K562 (cell line): Measurements from ENCODE around the gene SPIRE1. TPM values are rescaled to one million over a fixed set of nuclear protein-coding genes. Genes with fewer than 3 reads are reported as not detected.

Source experiments
- ATAC-seq: fragments of 200-7000 bp; cut with Tn5 transposase; 3 replicates; pipeline ENCODE4 v1.9.1; 2020; ENCODE audit warnings: moderate library complexity
- BruUV-seq: library from RNA; stranded (reverse); fragments of 400-500 nt; replicated peaks from 2 replicates; lab custom pipeline; 2021; lab: Mats Ljungman, UMichigan
- CTCF ChIA-PET: fragments of 300-600 bp; formaldehyde crosslinking; extraction: SDS; loops from one replicate; lab custom pipeline; 2021; ENCODE audit warnings: low intra/inter-chr PET ratio; lab: Yijun Ruan, JAX
- POLR2A ChIA-PET: fragments of 300-600, 350-650 bp; sonication (Branson Sonifier 250); formaldehyde crosslinking; extraction: SDS; loops from one replicate; lab custom pipeline; 2021; ENCODE audit warnings: antibody characterized with exemption, inconsistent platforms; lab: Yijun Ruan, JAX
- DNase-seq, 4 experiments: peaks; one replicate each; pipeline versions ENCODE4 v3.0.0 to v3.0.0-alpha.2; 2011 to 2018; ENCODE audit warnings: low spot score in 3 of 4, mixed read lengths in 3 of 4; ENCODE audit errors: extremely low read depth in 1 of 4
- FAIRE-seq: peaks from 2 replicates; lab custom pipeline; 2011; peaks lifted over from hg19 to GRCh38; lab: Jason Lieb, UNC
- H2AFZ ChIP-seq: 2 replicates; pipeline ENCODE4 v1.6.0; 2011; ENCODE audit warnings: low read depth, low read length, control low read depth, inconsistent platforms
- H3K27ac ChIP-seq: fragments of 200-600 bp; 3 replicates; pipeline ENCODE4 v1.8.0; 2011; ENCODE audit warnings: low read depth, mild to moderate bottlenecking, control low read depth, inconsistent platforms, low read length, moderate library complexity, mixed read lengths; ENCODE audit errors: extremely low read depth
- H3K27me3 ChIP-seq, 2 experiments: fragments of 300-600 bp in 1 of 2; 2 replicates in 1 of 2; 3 replicates in 1 of 2; pipeline versions ENCODE4 v1.6.0 to v1.8.0; 2011; ENCODE audit warnings: inconsistent platforms in 2 of 2, low read length in 2 of 2, mild to moderate bottlenecking in 1 of 2, mixed read lengths in 1 of 2, moderate library complexity in 1 of 2; ENCODE audit not compliant: control insufficient read depth in 2 of 2, insufficient read depth in 2 of 2
- H3K36me3 ChIP-seq: fragments of 300-600 bp; 3 replicates; pipeline ENCODE4 v1.8.0; 2011; ENCODE audit warnings: mild to moderate bottlenecking, low read length, inconsistent platforms; ENCODE audit not compliant: control insufficient read depth, insufficient read depth
- H3K4me1 ChIP-seq, 2 experiments: fragments of 200-600 bp in 1 of 2; replicated peaks in 1 of 2; 2 replicates in 1 of 2; 3 replicates in 1 of 2; pipeline versions ENCODE4 v1.5.1 to v1.8.0; 2011; ENCODE audit warnings: inconsistent platforms in 2 of 2, low read length in 2 of 2, mild to moderate bottlenecking in 1 of 2, mixed read lengths in 1 of 2, moderate library complexity in 1 of 2; ENCODE audit not compliant: control insufficient read depth in 2 of 2, insufficient read depth in 2 of 2
- H3K4me2 ChIP-seq: 2 replicates; pipeline ENCODE4 v1.6.1; 2011; ENCODE audit warnings: low read length, control low read depth, inconsistent platforms, mixed read lengths; ENCODE audit not compliant: insufficient read depth
- H3K4me3 ChIP-seq: fragments of 200-600 bp; sonication (generic), shearing (Covaris generic); 2 replicates; pipeline ENCODE4 v1.5.1; 2016; ENCODE audit warnings: control low read depth, inconsistent platforms
- H3K79me2 ChIP-seq: fragments of 200-600 bp; 3 replicates; pipeline ENCODE4 v1.8.0; 2011; ENCODE audit warnings: low read length, inconsistent platforms; ENCODE audit not compliant: control insufficient read depth, insufficient read depth
- H3K9ac ChIP-seq, 2 experiments: 2 replicates each; pipeline versions ENCODE4 v1.6.0 to v1.6.1; 2011; ENCODE audit warnings: low read depth in 2 of 2, low read length in 2 of 2, control low read depth in 1 of 2, inconsistent platforms in 1 of 2, mild to moderate bottlenecking in 1 of 2, mixed read lengths in 1 of 2; ENCODE audit not compliant: insufficient read depth in 1 of 2
- H3K9me1 ChIP-seq: one replicate; pipeline ENCODE4 v1.6.0; 2011; ENCODE audit warnings: inconsistent platforms, mild to moderate bottlenecking, low read length, moderate library complexity; ENCODE audit not compliant: control insufficient read depth, insufficient read depth
- H3K9me3 ChIP-seq: replicated peaks from 2 replicates; pipeline ENCODE4 v1.5.1; 2011; ENCODE audit warnings: low read depth, low read length, inconsistent platforms; ENCODE audit not compliant: control insufficient read depth, insufficient read depth
- H4K20me1 ChIP-seq: replicated peaks from 2 replicates; pipeline ENCODE4 v1.6.1; 2011; ENCODE audit warnings: low read length, inconsistent platforms, mixed read lengths; ENCODE audit not compliant: control insufficient read depth, insufficient read depth
- CBFA2T3 ChIP-seq: fragments of 450-650 bp; IDR thresholded peaks from 2 replicates; pipeline ENCODE4 v1.6.1; 2017
- HNRNPH1 ChIP-seq: fragments of 200-400 bp; formaldehyde crosslinking; optimal IDR thresholded peaks from 2 replicates; pipeline ENCODE3; 2017; ENCODE audit warnings: low read depth, mild to moderate bottlenecking, low read length, moderate library complexity
- IRF2 ChIP-seq: sonication (generic); formaldehyde crosslinking; IDR thresholded peaks from 2 replicates; pipeline ENCODE4 v1.8.1; 2022; ENCODE audit warnings: mild to moderate bottlenecking, missing genetic modification reagents
- PTRF ChIP-seq: fragments of 450-650 bp; IDR thresholded peaks from 2 replicates; pipeline ENCODE4 v1.6.1; 2016; ENCODE audit warnings: mild to moderate bottlenecking, missing genetic modification characterization, missing compliant biosample characterization
- TRIM28 ChIP-seq: fragments of 450-650 bp; IDR thresholded peaks from 2 replicates; pipeline ENCODE4 v1.6.1; 2017
- XRCC3 ChIP-seq: fragments of 450-650 bp; IDR thresholded peaks from 2 replicates; pipeline ENCODE4 v1.6.1; 2017; ENCODE audit warnings: mild to moderate bottlenecking, moderate library complexity
- ZNF133 ChIP-seq: fragments of 250-450 bp; sonication (Bioruptor Pico); IDR thresholded peaks from 2 replicates; pipeline ENCODE4 v1.4.0; 2020; ENCODE audit warnings: mild to moderate bottlenecking
- ZNF584 ChIP-seq: fragments of 200-800 bp; sonication (Bioruptor generic); IDR thresholded peaks from 2 replicates; pipeline ENCODE4 v1.6.1; 2016; ENCODE audit warnings: low read depth, mild to moderate bottlenecking, missing genetic modification characterization, missing compliant biosample characterization
- ZNF609 ChIP-seq: sonication (generic); formaldehyde crosslinking; IDR thresholded peaks from 2 replicates; pipeline ENCODE4 v1.8.1; 2023; ENCODE audit warnings: missing genetic modification reagents, mild to moderate bottlenecking, borderline replicate concordance
- ZNF830 ChIP-seq: fragments of 250-450 bp; sonication (Bioruptor Pico); IDR thresholded peaks from 2 replicates; pipeline ENCODE4 v1.5.0; 2021; ENCODE audit warnings: mild to moderate bottlenecking
- WGBS: fragments of 100-300 bp; shearing (Covaris generic); methylation state at CpG from one replicate; pipeline ENCODE4 v1.1.6; 2016; ENCODE audit warnings: low coverage, mixed read lengths; ENCODE audit not compliant: insufficient coverage; ENCODE audit errors: missing lambda C conversion rate; 5-methylcytosine and 5-hydroxymethylcytosine counted together
- in situ Hi-C: fragments of 300-500 bp; cut with MboI; formaldehyde crosslinking; loops from 4 replicates; pipeline ENCODE4 v1.15.0; 2018; ENCODE audit warnings: inconsistent platforms, mixed read lengths
- intact Hi-C: fragments of 100-400 bp; cut with micrococcal nuclease; formaldehyde crosslinking; loops from 2 replicates; pipeline ENCODE4 v1.14.2; 2022
- polyA plus RNA-seq, 8 experiments: library from polyadenylated mRNA; depleted of rRNA in 4 of 8; stranded (reverse) in 5 of 8; unstranded in 3 of 8; fragments of >200 nt; fragmentation: Nextera tagmentation in 2 of 8; fragmentation: Illumina TruSeq in 1 of 8; extraction: Ambion mirVana in 2 of 8; extraction: Trizol in 1 of 8; gene quantifications; 2 replicates each; pipeline versions ENCODE4 v1.2.1 to v1.2.3, GENCODE V29; 2011 to 2014; ENCODE audit warnings: inconsistent platforms in 1 of 8, missing spikeins in 1 of 8
- total RNA-seq, 7 experiments: library from RNA; depleted of rRNA in 6 of 7; stranded (reverse); fragments of >200 nt in 6 of 7; fragmentation: Illumina TruSeq in 2 of 7; extraction: Trizol in 2 of 7; gene quantifications; 2 replicates each; pipeline versions ENCODE4 v1.2.1 to v1.2.3, GENCODE V29; 2011 to 2021; ENCODE audit warnings: low replicate concordance in 1 of 7

The SPIRE1 gene
- total and polyA plus RNA-seq, 9 of the 15 experiments (the other 6 are each of a cell fraction or from before 2014, with no cell fraction given), result 2.9 to 14.0 (median 10.2) TPM

- FAIRE-seq (no peak), DNase-seq (no peak)
- 29% methylated on average over 1 of the region's 1 CpG for WGBS
- Histone ChIP-seq H3K4me2 (no peak overlapping the region), H3K36me3 (no peaks in the 10 kb centered on the region; the same call in 1 of the 3 replicates), H3K9me3 (no peaks in the 10 kb centered on the region; the same call in 1 of the 2 replicates), H3K27me3 (no peaks in the 10 kb centered on the region), H3K9ac (no peak overlapping the region), H3K27ac (no peak overlapping the region), H3K4me1 (no peaks in the 10 kb centered on the region), H2AFZ (no peak overlapping the region), H3K9me1 (no peaks in the 10 kb centered on the region), H4K20me1 (no peaks in the 10 kb centered on the region), H3K4me3 (no peak overlapping the region), H3K79me2 (no peaks in the 10 kb centered on the region)
- POLR2A ChIA-PET, result no interaction called here
- intact Hi-C loops (no loop called here), in situ Hi-C loops (no loop called here)
- BruUV-seq, result no TSS peak
- CTCF ChIA-PET, result no interaction called here
- TF ChIP-seq IRF2 (CRISPR knock-in tag), result no peak
- TF ChIP-seq, all 486 proteins: peak for 0
- no peak for ATAC-seq
Measured at GRCh38 chr18:12442946-12443345, 215.0 kb downstream of the SPIRE1 start.

GRCh38 chr18:12441475-12442034 is 216.4 kb downstream of the SPIRE1 start:
- CTCF ChIA-PET, result interaction anchor here (0.6 kb wide), 1 partner anchor 43 kb away, joined by 3 read pairs; no protein-coding TSS in a partner anchor
- no peaks in the 10 kb centered on the region for H3K9me1 ChIP-seq
- H3K36me3 ChIP-seq, result no peaks in the 10 kb centered on the region; the same call in 2 of the 3 replicates
- in situ Hi-C loops, result no loop called here
- no peaks in the 10 kb centered on the region for H4K20me1 ChIP-seq
- DNase-seq, result no peak
- no peak for FAIRE-seq
- H3K4me1 ChIP-seq, result no peaks in the 10 kb centered on the region
- BruUV-seq, result no TSS peak
- H3K9me3 ChIP-seq, result no peaks in the 10 kb centered on the region; the same call in 1 of the 2 replicates
- ATAC-seq, result no peak
- POLR2A ChIA-PET, result interaction anchor here (1.1 kb wide), 1 partner anchor 9 kb away, joined by 3 read pairs; no protein-coding TSS in a partner anchor
- no peaks in the 10 kb centered on the region for H3K79me2 ChIP-seq
- WGBS, result 65% methylated on average over 12 of the region's 12 CpGs
- H3K27me3 ChIP-seq, result no peaks in the 10 kb centered on the region
- H3K4me3 ChIP-seq, result no peak overlapping the region
- no peak overlapping the region for H3K27ac ChIP-seq
- no peak overlapping the region for H2AFZ ChIP-seq
- intact Hi-C loops, result no loop called here
- no peak overlapping the region for H3K4me2 ChIP-seq
- no peak overlapping the region for H3K9ac ChIP-seq
- TF ChIP-seq ZNF609 (CRISPR knock-in tag) (no peak), ZNF133 (CRISPR knock-in tag) (no peak), TRIM28 (no peak), CBFA2T3 (no peak), ZNF830 (CRISPR knock-in tag) (no peak), PTRF (tag) (no peak), HNRNPH1 (no peak), XRCC3 (no peak), ZNF584 (no peak)
